A549 treated with dexamethasone at 1 μM for 4 hours (cell line): ENCODE measurements around the gene ARHGAP11A. TPM values are rescaled to one million over a fixed set of nuclear protein-coding genes. Genes with fewer than 3 reads are reported as not detected.

ENCODE experiments used
- total RNA-seq: library from RNA; stranded (reverse); fragments of 200-300 nt; extraction: Qiagen RNA extraction; gene quantifications from 5 replicates; pipeline ENCODE4 v1.2.3, GENCODE V29; 2022

Gene ARHGAP11A
- total RNA-seq, result 65.8 to 98.7 TPM (median 83.9 TPM) in 5 replicates

DNA sequence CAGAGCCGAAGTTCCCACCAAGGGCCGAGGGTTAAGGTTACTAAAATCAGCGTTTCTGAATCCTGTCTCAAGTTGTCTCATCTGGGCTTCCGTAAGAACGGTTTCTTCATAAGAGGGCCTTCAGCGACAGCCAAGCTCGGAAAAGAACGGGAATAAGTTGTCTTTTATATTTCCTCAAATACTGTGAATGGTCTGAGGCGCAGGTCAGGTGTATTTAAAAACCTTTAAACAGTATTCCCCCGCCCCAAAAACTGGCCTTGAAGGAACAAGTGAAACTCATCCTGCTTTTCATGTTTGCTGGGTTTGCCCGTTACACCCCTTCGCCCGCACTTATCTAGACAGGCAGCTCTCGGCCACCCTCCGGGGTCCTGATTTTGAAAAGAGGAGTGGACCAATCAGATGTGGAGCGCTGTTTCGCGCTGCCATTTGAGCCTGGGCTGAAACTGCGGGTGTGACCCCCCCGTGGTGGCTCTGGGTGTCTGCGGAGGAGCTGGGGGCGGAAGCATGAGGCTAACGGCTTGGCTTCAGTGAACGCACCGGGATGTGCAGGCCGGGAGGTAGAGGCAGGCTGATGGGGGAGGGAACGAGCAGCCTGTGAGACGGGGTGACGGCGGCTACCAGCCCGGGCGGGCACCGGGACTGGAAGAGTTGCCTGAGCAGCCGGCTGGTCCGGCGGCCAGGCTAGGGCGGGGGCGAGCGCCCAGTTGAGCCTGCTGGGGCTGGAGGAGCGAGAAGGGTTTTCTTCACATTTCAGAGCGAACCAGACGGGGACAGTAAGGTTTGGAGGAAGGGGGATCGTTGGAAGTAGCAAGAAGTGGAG lies at the start of gene ARHGAP11A:
Gene ARHGAP11A, plus strand, starts transcription at position 454 of the 820 bp plus-strand sequence. CDS start 708 bp downstream, outside the sequence.

GRCh38 chr15:32593151-32593550 lies 22.2 kb upstream of the ARHGAP11A start, which contains the start of gene GOLGA8N:
Gene GOLGA8N (plus strand): TSS chr15:32593456.

DNA sequence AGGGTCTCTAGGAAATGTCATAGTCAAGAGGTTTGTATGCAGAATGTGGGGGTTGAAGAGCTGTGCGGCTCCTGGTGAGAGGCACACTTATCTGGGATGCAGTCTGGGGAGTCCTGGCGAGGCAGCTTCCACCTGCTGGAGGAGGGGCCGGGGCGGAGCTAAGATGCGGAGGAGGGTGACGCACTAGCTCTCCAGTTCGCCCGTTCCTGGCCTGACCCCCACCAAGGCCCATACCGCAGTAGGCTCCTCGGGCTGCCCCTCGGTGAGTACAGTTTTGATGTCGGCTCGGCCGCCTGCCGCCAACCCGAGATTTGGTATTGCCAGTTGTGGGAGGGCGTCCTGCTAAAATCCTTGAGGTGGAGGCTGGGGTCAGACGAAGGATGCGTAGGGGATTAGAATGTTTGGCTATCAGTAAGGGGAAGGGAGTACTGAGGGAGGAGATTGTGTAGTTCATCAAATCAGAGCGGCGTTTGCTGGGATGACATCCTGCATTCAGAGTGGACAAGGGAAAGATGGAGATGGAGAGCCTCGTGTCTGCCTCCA lies 26.3 kb downstream of the ARHGAP11A start, which contains the start of gene SCG5:
Gene SCG5, plus strand, starts transcription at position 194 of the 543 bp plus-strand sequence. CDS start 1,883 bp downstream, outside the sequence.

Other genes with a start within 250 kb of the ARHGAP11A start
- 0.34 to 1.2 TPM (median 0.62 TPM) in 5 replicates for gene GOLGA8K, start 212.2 kb upstream of the ARHGAP11A start, total RNA-seq
- 0.27 to 0.57 TPM (median 0.38 TPM) in 5 replicates for gene GOLGA8O, start 159.9 kb upstream of the ARHGAP11A start, total RNA-seq
- 0.80 to 1.4 TPM (median 1.0 TPM) in 5 replicates for gene GOLGA8N, start 22.0 kb upstream of the ARHGAP11A start, total RNA-seq
- gene SCG5, start 26.2 kb downstream of the ARHGAP11A start, total RNA-seq, result 1.5 to 2.6 TPM (median 2.2 TPM) in 5 replicates
- gene GREM1, start 102.5 kb downstream of the ARHGAP11A start, total RNA-seq, result 2.3 to 5.9 TPM (median 3.8 TPM) in 5 replicates